GM19239 (cell line): ENCODE data around the gene PLIN1.

Experiments used
- DNase-seq: peaks from one replicate; pipeline ENCODE4 v3.0.0; 2011; ENCODE audit warnings: low spot score; ENCODE audit not compliant: insufficient read length
- FAIRE-seq: peaks from 2 replicates; lab custom pipeline; 2011; peaks lifted over from hg19 to GRCh38; lab: Jason Lieb, UNC

PLIN1 gene

DNA sequence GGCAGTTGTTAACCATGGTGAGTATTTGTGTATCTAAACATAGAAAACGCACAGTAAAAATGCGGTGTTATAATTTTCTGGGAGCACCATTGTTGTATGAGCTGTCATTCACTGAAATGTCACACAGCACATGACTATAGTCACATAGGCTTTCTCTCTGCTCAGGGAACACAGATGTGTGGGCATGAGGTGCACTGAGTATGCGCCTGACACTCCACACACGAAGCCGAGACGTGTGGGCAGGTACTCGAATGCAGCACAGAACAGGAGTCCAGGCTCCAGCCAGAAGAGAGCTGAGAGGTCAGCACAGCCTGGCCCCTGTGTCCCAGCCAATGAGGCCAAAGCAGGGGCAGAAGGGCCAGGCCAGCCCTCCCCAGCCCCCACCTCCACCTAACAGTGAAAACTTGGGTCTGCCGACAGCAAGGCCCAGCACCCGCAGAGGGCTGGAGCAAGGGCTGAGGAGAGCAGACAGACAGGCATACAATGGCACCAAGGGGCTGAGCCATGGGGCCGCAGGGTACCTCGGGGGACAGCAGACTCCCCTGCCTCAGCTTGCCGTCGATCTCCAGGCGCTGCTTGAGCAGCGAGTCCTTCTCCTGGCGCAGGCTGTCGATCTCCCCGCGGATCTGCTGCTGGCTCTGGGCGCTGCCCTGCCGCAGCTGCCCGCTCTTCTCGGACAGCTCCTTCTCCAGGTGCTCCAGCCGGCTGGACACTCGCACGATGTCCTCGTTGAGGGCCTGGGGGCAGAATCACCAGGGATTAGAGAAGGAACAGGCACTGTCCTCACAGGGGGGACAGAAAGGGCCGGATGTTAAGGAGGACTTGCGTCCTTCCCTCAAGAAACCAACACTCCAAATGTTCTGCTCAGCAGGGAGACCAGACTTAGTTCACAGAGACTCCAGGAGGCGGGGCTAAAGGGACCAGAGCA, 47.9 kb downstream of the PLIN1 start:
- FAIRE-seq = no peak

GRCh38 chr15:89630260-89630659, 48.9 kb downstream of the PLIN1 start:
- FAIRE-seq (no peak), DNase-seq (no peak)

More for the DNA sequence above, 47.9 kb downstream of the PLIN1 start:
- DNase-seq = no peak

DNA sequence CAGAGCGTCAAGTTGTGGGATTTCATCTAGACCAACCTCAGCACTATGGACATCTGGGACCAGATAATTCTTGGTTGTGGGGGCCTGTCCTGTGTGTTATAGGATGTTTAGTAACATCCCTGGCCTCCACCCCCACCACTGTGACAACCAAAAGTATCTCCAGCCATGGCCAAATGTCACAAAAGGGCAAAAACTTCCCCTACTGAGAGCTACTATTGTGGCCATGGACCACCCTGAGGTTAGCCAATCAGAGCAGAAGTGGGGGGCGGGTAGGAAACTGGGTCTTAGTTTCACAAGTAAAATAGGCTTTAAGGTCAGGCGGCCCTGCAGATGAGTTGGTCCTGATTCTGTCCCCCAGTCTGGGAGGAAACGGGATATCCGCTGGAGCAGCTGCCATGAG, 49.3 kb downstream of the PLIN1 start:
- FAIRE-seq (no peak), DNase-seq (no peak)

- no peak for DNase-seq
- no peak for FAIRE-seq
These were observed 50.1 kb downstream of the PLIN1 start for GRCh38 chr15:89628806-89629715.

DNA sequence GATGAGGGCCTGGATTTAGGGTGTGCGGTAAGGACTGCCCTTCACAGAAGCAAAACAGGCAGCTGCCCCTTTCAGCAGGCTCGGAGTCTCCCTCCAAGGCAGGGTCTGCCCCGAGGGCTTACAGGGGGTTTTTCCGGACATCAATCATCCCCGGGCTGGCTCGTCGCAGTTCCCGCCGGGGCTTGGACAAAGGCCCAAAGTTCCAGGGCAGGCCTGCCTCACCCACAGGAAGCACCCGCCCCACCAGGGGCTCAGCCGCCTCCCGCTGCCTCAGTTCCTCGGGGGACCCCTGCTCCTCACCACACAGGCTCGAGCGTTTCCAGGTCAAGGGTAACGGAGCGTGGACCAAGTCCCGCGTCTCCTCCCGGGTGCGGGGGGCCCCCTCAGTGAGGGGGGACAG, 50.9 kb downstream of the PLIN1 start:
- no peak for DNase-seq

GRCh38 chr15:89627256-89627970, 51.8 kb downstream of the PLIN1 start:
- FAIRE-seq (no peak), DNase-seq (no peak)

More for the DNA sequence above, 50.9 kb downstream of the PLIN1 start:
- FAIRE-seq = no peak

DNA sequence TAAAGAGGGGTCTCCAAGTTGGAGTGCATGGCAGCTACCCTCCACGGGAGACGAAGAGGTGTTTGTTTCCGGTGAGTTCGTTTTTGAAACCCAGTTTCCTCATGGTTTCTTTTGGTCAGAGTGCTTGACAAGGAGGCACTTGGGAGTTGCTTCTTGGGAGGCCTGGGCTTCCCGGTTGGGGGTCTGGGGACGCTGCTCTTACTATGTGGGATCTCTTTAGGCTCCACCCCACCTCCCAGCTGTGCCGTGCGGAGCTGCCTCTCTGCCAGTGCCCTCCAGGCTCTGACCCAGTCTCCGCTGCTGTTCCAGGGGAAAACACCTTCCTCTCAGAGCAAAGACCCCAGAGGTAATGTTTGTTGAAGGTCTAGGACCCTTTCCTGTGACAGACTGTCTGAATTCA, 53.5 kb downstream of the PLIN1 start:
- DNase-seq = no peak

DNA sequence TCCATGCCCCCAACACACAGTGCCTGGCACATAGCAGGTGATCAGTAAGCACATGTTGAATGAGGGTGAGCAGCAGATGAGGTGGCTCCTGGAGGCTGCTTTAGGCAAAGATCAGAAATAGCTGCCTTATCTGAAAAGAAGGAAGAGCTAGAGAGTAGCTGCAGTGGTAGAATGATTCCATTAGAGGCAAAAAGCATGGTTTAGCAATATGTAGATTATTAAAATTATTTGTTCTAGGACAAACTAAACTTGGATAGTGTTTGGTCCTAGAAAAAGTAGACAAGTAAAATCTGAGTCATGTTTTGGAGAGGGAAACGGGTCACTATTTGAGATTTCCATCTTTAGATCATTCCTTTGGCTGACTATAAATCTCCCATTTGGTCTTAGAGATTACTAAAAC, 56.0 kb downstream of the PLIN1 start:
- DNase-seq = no peak
- no peak for FAIRE-seq

More for the DNA sequence above, 53.5 kb downstream of the PLIN1 start:
- no peak for FAIRE-seq

GRCh38 chr15:89621547-89621946, 57.6 kb downstream of the PLIN1 start:
- DNase-seq (no peak), FAIRE-seq (no peak)

GRCh38 chr15:89616228-89616627, 62.9 kb downstream of the PLIN1 start:
- DNase-seq = no peak

GRCh38 chr15:89615135-89615534, 64.0 kb downstream of the PLIN1 start:
- FAIRE-seq (no peak), DNase-seq (no peak)

More at GRCh38 chr15:89616228-89616627, 62.9 kb downstream of the PLIN1 start:
- FAIRE-seq = no peak
